GM12878 (cell line): Measurements from ENCODE around the gene SHLD1. TPM values are rescaled to one million over a fixed set of nuclear protein-coding genes. Genes with fewer than 3 reads are reported as not detected.
"Not testable (repeated sequence)": the region's sequence is repeated elsewhere in the genome, so short reads cannot be mapped to it uniquely, and the experiment has no call there.

Experiments used
- ATAC-seq: fragments of 200-7000 bp; cut with Tn5 transposase; 3 replicates; pipeline ENCODE4 v1.9.1; 2020; ENCODE audit warnings: mild to moderate bottlenecking, moderate library complexity
- BruUV-seq: library from RNA; stranded (reverse); fragments of 400-500 nt; replicated peaks from 2 replicates; lab custom pipeline; 2021; lab: Mats Ljungman, UMichigan
- CTCF ChIA-PET: fragments of 300-600 bp; sonication (Branson Sonifier 250); formaldehyde crosslinking; extraction: SDS; loops from one replicate; lab custom pipeline; 2021; ENCODE audit warnings: inconsistent platforms; lab: Yijun Ruan, JAX
- POLR2A ChIA-PET: fragments of 350-600 bp; formaldehyde crosslinking; extraction: SDS; loops from one replicate; lab custom pipeline; 2021; ENCODE audit warnings: inconsistent platforms; lab: Charles Lee
- RAD21 ChIA-PET: fragments of 300-600 bp; sonication (Branson Sonifier 250); formaldehyde crosslinking; loops from one replicate; lab custom pipeline; 2023; ENCODE audit warnings: antibody characterized with exemption; ENCODE audit not compliant: unreplicated experiment; lab: Charles Lee
- SMC1A ChIA-PET: fragments of 300-600 bp; sonication (Branson Sonifier 250); formaldehyde crosslinking; loops from one replicate; lab custom pipeline; 2023; ENCODE audit not compliant: unreplicated experiment, uncharacterized antibody; lab: Charles Lee
- DNase-seq: peaks from one replicate; pipeline ENCODE4 v3.0.0-alpha.2; 2011; ENCODE audit warnings: low read depth, low spot score
- FAIRE-seq: peaks from 3 replicates; lab custom pipeline; 2011; peaks lifted over from hg19 to GRCh38; lab: Jason Lieb, UNC
- H2AFZ ChIP-seq: 2 replicates; pipeline ENCODE4 v1.6.0; 2011; ENCODE audit warnings: low read depth, low read length, control low read depth; ENCODE audit not compliant: control insufficient read depth
- H3K27ac ChIP-seq: 2 replicates; pipeline ENCODE4 v1.5.1; 2011; ENCODE audit warnings: control low read depth; ENCODE audit not compliant: control insufficient read depth, insufficient read depth
- H3K27me3 ChIP-seq, 2 experiments: replicated peaks in 1 of 2; 2 replicates each; pipeline versions ENCODE4 v1.6.0 to v1.6.1; 2011; ENCODE audit warnings: low read length in 1 of 2; ENCODE audit not compliant: control insufficient read depth in 2 of 2, insufficient read depth in 2 of 2
- H3K36me3 ChIP-seq, 2 experiments: 2 replicates each; pipeline ENCODE4 v1.5.1; 2011; ENCODE audit warnings: low read length in 1 of 2; ENCODE audit not compliant: control insufficient read depth in 2 of 2, insufficient read depth in 2 of 2
- H3K4me1 ChIP-seq: 2 replicates; pipeline ENCODE4 v1.6.1; 2011; ENCODE audit warnings: mild to moderate bottlenecking, low read length, moderate library complexity, mixed read lengths; ENCODE audit not compliant: control insufficient read depth, insufficient read depth
- H3K4me2 ChIP-seq: 2 replicates; pipeline ENCODE4 v1.6.0; 2011; ENCODE audit warnings: control low read depth; ENCODE audit not compliant: control insufficient read depth, insufficient read depth
- H3K4me3 ChIP-seq: fragments of 200-600 bp; sonication (generic); 2 replicates; pipeline ENCODE4 v1.5.1; 2016
- H3K79me2 ChIP-seq: 2 replicates; pipeline ENCODE4 v1.6.0; 2011; ENCODE audit warnings: low read length; ENCODE audit not compliant: control insufficient read depth, insufficient read depth
- H3K9ac ChIP-seq: 2 replicates; pipeline ENCODE4 v1.8.0; 2011; ENCODE audit warnings: low read length, control low read depth, mixed read lengths; ENCODE audit not compliant: control insufficient read depth, insufficient read depth
- H3K9me3 ChIP-seq: replicated peaks from 3 replicates; pipeline ENCODE4 v1.5.1; 2011; ENCODE audit warnings: mild to moderate bottlenecking, low read length; ENCODE audit not compliant: control insufficient read depth, insufficient read depth
- H4K20me1 ChIP-seq: 2 replicates; pipeline ENCODE4 v1.6.0; 2011; ENCODE audit not compliant: control insufficient read depth, insufficient read depth
- CBX3 ChIP-seq: fragments of 200-600 bp; sonication (generic); IDR thresholded peaks from 2 replicates; pipeline ENCODE4 v1.6.1; 2016; ENCODE audit warnings: low read depth, borderline replicate concordance
- CHD1 ChIP-seq: IDR thresholded peaks from 2 replicates; pipeline ENCODE4 v1.6.1; 2012; ENCODE audit warnings: low read depth, low read length, improper control_type of control experiment
- FOS ChIP-seq: IDR thresholded peaks from 3 replicates; pipeline ENCODE4 v1.6.1; 2011; ENCODE audit warnings: borderline replicate concordance; ENCODE audit not compliant: insufficient read length; ENCODE audit errors: extremely low read depth
- NBN ChIP-seq: fragments of 450-650 bp; IDR thresholded peaks from 2 replicates; pipeline ENCODE4 v1.6.1; 2016
- RAD21 ChIP-seq: IDR thresholded peaks from 2 replicates; pipeline ENCODE4 v1.6.1; 2011; ENCODE audit warnings: mild to moderate bottlenecking, low read depth, low read length, moderate library complexity; ENCODE audit not compliant: insufficient read depth
- SUPT20H ChIP-seq: IDR thresholded peaks from 2 replicates; pipeline ENCODE4 v1.6.1; 2011; ENCODE audit warnings: low read depth, mild to moderate bottlenecking, low read length, moderate library complexity, borderline replicate concordance; ENCODE audit not compliant: control insufficient read depth
- ZNF24 ChIP-seq: fragments of 450-650 bp; IDR thresholded peaks from 2 replicates; pipeline ENCODE4 v1.6.1; 2017; ENCODE audit warnings: antibody characterized with exemption, mild to moderate bottlenecking
- WGBS: methylation state at CpG from one replicate; pipeline ENCODE4 v1.1.6; 2016; ENCODE audit warnings: low lambda C conversion rate; ENCODE audit not compliant: insufficient replicate concordance, insufficient coverage; ENCODE audit errors: missing lambda C conversion rate; 5-methylcytosine and 5-hydroxymethylcytosine counted together
- in situ Hi-C: fragments of 300-500 bp; cut with MboI; formaldehyde crosslinking; loops from 9 replicates; pipeline ENCODE4 v1.14.3; 2018; ENCODE audit warnings: mixed read lengths
- intact Hi-C: fragments of 100-400 bp; cut with micrococcal nuclease; formaldehyde crosslinking; loops from one replicate; pipeline ENCODE4 v1.14.2; 2022; ENCODE audit not compliant: unreplicated experiment
- polyA plus RNA-seq, 11 experiments: library from polyadenylated mRNA; depleted of rRNA in 4 of 11; unstranded in 6 of 11; stranded (reverse) in 5 of 11; fragments of >200 nt; fragmentation: Nextera tagmentation in 4 of 11; fragmentation: Illumina TruSeq in 1 of 11; extraction: Ambion mirVana in 4 of 11; extraction: Trizol in 1 of 11; gene quantifications; 1 replicate in 1 of 11; 2 replicates in 10 of 11; pipeline versions ENCODE4 v1.2.1 to v1.2.3, GENCODE V29; 2011 to 2016; ENCODE audit warnings: inconsistent platforms in 2 of 11, missing spikeins in 2 of 11, low read depth in 1 of 11
- total RNA-seq, 4 experiments: library from RNA; depleted of rRNA in 3 of 4; stranded (reverse); fragments of >200 nt in 3 of 4; fragmentation: Illumina TruSeq in 1 of 4; extraction: Trizol in 1 of 4; gene quantifications; 2 replicates each; pipeline versions ENCODE4 v1.2.1 to v1.2.3, GENCODE V29; 2013 to 2021
- TF ChIP-seq, protein P1 (sequence below): fragments of 450-650 bp; formaldehyde crosslinking; IDR thresholded peaks from 2 replicates; pipeline ENCODE4 v1.5.0; 2022; ENCODE audit warnings: mild to moderate bottlenecking, missing genetic modification characterization

Gene SHLD1
- total and polyA plus RNA-seq, 10 of the 15 experiments (the other 5 are each of a cell fraction or from before 2014, with no cell fraction given): 10.8 to 70.9 (median 25.4) TPM

DNA sequence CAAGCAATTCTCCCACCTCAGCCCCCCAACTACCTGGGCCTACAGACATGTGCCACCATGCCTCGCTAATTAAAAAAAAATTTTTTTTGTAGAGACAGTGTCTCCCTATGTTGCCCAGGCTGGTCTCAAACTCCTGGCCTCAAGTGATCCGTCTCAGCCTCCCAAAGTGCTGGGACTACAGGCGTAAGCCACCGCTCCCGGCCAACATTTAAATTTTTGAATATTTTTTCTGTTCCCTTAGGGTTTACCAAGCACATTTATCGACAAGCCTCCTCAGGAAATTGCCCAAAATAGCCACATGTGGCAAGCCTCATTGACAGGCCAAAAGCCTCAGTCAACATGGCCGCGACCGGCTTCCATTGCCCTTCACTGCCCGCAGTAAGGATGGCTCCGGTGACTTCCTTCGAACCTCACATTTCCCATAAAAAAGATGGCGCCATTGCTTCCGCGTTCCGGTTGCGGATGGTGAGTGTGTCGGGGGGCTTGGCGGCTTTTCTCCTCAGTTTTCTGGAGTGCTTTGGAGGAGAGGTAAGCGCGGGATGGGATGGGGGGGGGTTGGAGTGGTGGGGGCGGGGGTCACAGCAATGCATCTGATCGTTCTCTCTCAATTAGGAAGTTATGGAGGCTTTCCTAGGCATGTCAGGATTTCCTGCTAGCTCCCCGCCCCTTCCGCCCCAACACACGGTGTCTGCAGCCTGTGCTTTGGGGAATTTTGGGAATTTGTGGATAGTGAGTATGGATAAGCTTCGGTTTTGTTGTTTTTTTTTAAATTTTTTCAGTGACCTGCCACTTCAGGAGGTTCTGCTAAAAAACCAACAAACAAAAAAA lies at the start of gene SHLD1 (continued):
- TF ChIP-seq RAD21: no peak
- no peak for TF ChIP-seq SUPT20H
- 0 out of 2 replicates have a peak, but pooled peaks have one; percentile 32 for TF ChIP-seq NBN
- TF ChIP-seq, protein P1, sequence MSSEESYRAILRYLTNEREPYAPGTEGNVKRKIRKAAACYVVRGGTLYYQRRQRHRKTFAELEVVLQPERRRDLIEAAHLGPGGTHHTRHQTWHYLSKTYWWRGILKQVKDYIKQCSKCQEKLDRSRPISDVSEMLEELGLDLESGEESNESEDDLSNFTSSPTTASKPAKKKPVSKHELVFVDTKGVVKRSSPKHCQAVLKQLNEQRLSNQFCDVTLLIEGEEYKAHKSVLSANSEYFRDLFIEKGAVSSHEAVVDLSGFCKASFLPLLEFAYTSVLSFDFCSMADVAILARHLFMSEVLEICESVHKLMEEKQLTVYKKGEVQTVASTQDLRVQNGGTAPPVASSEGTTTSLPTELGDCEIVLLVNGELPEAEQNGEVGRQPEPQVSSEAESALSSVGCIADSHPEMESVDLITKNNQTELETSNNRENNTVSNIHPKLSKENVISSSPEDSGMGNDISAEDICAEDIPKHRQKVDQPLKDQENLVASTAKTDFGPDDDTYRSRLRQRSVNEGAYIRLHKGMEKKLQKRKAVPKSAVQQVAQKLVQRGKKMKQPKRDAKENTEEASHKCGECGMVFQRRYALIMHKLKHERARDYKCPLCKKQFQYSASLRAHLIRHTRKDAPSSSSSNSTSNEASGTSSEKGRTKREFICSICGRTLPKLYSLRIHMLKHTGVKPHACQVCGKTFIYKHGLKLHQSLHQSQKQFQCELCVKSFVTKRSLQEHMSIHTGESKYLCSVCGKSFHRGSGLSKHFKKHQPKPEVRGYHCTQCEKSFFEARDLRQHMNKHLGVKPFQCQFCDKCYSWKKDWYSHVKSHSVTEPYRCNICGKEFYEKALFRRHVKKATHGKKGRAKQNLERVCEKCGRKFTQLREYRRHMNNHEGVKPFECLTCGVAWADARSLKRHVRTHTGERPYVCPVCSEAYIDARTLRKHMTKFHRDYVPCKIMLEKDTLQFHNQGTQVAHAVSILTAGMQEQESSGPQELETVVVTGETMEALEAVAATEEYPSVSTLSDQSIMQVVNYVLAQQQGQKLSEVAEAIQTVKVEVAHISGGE (CRISPR knock-in tag): no peak
- TF ChIP-seq CBX3: no peak
- no peak for TF ChIP-seq ZNF24
- no peak for TF ChIP-seq CHD1
- TF ChIP-seq FOS: no peak

DNA sequence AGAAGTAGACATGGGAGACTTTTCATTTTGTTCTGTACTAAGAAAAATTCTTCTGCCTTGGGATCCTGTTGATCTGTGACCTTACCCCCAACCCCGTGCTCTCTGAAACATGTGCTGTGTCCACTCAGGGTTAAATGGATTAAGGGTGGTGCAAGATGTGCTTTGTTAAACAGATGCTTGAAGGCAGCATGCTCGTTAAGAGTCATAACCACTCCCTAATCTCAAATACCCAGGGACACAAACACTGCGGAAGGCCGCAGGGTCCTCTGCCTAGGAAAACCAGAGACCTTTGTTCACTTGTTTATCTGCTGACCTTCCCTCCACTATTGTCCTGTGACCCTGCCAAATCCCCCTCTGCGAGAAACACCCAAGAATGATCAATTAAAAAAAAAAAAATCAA lies 47.9 kb upstream of the SHLD1 start:
- DNase-seq, H3K79me2 ChIP-seq, CTCF ChIA-PET, H2AFZ ChIP-seq, H4K20me1 ChIP-seq, intact Hi-C loops, H3K9me3 ChIP-seq, H3K4me3 ChIP-seq, SMC1A ChIA-PET, BruUV-seq, ATAC-seq, H3K36me3 ChIP-seq, H3K4me1 ChIP-seq, H3K27ac ChIP-seq, RAD21 ChIA-PET, POLR2A ChIA-PET, H3K27me3 ChIP-seq, H3K9ac ChIP-seq, FAIRE-seq, H3K4me2 ChIP-seq, in situ Hi-C loops: not testable (repeated sequence)
- WGBS: 50% methylated on average over 4 of the region's 5 CpGs
